ENCODE results near the gene C3orf70. TPM values are rescaled to one million over a fixed set of nuclear protein-coding genes. Genes with fewer than 3 reads are reported as not detected.
"Not testable (repeated sequence)": the region's sequence is repeated elsewhere in the genome, so short reads cannot be mapped to it uniquely, and the experiment has no call there.

C3orf70 gene
- total RNA-seq, 1 donor from 2014 or later: under 0.01 TPM

DNA sequence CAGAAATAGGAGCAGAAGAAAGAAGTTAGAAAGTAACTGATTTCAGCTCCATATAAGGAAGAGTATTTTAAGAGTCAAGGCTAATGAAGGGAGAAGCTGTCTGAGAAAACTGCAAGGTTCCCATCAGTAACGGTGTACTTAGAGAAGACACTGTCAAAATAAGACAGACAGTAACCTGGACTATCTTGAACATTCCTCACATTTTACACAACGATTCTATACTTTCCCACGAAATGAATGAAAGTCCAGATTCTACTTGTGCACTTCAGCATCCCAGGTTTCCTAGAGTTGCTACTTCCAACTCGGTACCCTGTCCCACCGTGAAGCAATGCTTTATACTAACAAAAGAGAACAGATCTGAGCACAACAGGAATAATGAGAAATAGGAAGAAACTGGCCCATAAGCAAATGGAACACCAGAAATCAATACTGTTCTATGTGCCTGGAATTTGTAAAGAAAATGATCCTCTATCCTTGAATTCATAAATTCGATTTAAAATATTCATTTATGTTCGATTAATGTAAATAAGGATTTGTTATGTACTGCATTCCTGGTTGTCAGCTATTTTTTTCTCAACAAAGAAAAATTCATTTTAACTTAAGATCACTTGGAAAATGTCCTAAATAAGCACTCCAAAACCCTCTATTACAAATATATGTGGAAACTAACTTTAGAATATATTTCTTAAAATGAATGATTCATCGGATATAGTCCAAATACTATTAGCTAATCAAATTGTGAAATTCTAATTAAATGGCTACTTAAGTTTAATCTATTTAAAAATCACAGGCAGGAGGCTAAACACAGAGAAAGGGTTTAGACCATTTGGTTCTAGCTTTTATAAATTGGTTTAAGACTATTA is 1.5 kb downstream of the C3orf70 start:
- no peak for DNase-seq (ENCODE audit: low read depth)

DNA sequence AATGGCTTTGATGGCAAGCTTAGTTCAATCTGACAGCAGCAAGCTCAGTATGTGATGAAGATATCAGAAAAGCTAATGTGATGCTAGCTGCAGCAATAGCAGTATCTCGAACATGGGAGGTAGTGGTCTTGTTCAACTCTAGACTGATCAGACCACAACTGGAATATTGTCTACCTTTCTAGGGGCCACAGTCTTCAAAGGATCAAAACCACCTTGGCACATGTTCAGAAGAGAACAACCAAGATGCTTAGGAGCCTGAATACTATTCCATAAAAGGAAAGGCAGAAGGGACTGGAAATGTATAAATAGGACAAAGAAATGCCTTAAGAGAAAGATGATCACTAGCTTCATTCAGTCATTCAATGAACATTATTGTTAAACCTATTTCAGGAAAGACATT is 2.3 kb downstream of the C3orf70 start:
- DNase-seq (ENCODE audit: low read depth): no peak

DNA sequence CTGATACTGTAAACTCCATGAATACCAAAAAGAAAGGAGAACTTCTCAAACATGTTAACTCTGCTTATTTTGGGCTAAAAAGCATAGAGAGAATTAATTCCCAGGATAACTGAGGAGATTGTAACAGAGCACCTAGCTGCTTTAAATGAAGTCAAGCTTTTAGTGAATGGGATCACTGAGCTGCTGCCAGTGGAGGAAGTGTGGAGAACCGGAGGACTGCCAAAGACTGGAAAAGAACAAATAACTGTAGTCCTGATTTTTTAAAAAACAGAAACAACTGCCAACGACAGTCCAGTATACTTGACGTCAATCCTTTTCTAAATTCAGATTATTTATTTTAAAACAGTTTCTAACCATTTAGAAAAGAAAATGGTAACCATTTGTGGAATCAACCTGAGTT is 3.3 kb downstream of the C3orf70 start:
- no peak for DNase-seq (ENCODE audit: low read depth)

DNA sequence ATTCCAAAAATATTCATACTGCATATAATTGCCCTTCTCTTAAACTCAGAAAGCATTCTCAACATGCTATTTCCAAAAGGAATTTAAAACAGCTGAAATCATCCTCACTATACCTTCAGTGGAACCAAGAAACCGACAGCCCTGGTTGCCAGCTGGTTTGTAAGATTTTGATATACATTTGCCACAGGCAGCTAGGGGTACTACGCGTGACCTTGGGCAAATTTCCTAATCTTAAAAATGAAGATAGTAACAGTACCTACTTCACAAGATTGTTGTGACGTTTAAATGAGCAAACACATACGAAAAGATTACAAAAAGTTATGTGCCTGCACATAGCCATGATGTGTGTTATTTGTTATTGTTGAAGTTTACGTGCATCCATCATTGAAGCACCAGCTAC is 7.3 kb downstream of the C3orf70 start:
- no peak for DNase-seq (ENCODE audit: low read depth)

DNA sequence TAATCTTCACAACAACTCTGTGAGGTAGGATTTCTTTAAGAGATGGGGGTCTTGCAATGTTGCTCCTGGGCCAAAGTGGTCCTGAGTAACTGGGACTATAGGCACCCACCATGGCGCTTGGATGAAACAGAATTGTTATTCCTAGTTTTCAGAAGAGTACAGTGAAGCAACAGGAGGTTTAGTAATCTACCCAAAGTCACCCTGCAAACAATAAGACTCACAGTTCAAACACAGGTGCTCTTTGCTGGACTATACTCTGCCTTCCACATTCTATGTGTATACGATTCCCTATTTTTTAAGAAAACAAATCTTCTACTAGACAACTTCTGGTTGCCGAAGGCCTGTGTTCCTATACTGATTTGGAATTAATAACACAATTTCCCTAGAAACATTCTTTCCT is 8.1 kb downstream of the C3orf70 start:
- no peak for DNase-seq (ENCODE audit: low read depth)

DNA sequence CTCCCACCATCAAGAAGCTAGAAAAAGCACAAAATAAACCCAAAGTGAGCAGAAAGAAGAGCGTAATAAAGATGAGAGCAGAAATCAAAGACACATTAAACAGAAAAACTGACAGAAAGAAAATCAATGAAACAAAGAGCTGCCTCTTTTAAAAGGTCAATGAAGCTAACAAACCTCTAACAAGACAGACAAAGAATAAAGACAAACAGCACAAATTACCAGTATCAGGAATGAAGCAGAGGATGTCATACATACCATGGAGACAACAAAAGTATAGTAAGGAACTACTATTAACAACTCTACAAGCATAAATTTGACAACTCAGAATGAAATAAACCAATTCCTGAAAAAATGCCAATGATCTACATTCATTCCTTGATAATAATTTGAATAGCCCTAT is 15.0 kb downstream of the C3orf70 start:
- DNase-seq (ENCODE audit: low read depth): no peak

DNA sequence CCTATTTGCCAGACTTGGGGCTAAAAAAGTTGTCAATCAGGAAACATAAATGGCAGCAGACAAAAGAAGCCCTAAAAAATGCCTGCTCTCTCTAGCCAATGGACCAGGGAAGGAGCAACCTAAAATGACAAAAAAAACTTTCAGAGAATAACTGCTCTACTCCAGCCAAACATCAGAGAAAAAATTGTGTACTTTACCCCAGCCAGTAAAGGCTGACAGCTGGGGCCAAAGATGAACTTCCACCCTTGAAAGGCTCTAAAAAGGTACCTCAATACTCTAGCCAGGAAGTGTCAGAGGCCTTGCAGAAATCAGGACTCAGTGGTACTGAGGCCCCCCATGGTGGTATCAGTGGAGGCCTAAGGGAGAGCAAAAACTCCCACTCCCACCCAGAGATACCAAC is 18.4 kb downstream of the C3orf70 start:
- DNase-seq (ENCODE audit: low read depth): no peak

DNA sequence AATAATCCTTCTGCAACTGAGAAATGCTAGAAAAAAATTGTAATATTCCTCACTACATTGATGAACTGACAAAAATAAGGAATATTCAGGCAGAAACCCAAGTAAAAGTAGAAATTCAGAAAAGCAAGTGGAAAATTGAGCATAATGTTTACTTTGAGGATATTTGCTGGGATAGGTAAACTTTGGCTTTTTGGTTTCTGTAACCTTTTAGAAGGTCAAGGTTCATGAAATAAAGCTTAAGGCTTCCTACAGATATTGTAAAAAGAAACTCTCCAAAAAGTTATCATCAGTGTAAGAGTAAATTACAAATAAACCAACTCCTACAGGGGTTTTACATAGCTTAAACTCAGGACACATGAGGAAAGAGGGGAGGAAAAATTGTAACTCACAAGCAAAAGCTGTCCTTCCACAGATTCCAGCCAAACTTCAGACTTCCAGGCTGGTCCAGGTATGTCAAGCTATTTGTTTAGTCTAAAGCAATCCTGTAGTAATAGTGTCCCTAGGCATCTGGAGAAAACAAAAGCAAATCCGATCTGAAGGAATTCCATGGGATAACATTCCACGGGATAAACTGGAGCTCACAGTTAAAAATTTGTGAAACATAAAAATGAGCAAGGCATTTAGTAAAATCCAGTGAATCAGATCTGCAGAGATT is 21.1 kb downstream of the C3orf70 start:
- DNase-seq (ENCODE audit: low read depth): no peak

DNA sequence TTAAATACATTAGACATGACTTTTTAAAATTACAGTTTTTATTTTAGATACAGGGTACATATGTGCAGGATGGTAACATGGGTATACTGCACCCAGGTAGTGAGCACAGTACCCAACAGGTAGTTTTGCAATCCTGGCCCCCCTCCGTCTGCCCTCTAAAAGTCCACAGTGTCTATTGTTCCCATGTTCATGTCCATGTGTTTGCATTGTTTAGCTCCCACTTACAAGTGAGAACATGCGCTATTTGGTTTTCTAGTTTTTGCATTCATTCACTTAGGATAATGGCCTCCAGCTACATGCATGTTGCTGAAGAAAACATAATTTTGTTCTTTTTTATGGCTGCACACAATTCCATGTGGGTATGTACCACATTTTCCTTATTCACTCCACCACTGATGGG is 23.8 kb downstream of the C3orf70 start:
- no peak for DNase-seq (ENCODE audit: low read depth)

DNA sequence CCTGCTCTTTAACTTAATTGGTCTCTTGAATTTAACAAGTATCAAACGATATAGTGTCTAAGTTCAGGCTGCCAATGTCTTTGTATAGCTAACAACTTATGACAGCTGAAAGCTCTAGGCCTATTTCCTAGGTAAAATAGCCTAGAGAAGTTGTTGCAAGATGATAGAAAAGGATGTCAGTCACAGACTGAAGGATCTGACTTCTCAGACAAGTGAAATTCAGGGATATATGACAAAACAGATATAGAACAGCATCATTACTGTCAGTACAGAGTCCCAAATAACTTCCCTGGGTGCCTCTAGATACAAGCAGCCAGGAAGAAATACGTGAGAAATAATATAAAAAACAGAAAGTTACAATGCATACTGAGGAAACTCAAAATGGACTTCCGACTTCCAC is 26.7 kb downstream of the C3orf70 start:
- DNase-seq (ENCODE audit: low read depth): no peak

DNA sequence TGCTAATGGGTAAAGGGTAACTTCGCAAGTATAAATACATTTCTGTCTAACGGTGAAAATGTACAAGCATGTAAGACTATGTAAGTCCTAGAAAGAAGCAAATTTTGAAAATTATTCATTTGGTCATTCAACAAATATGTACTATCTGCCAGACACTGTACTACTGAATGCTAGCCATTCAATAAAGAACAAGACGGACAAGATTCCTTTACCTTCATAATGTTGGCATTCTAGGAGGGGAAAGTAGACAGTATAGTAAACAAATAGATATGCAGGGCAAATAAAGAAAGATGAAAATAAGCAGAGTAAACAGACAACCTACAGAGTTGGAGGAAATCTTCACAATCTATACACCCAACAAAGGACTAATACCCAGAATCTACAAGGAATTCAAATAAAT is 32.7 kb downstream of the C3orf70 start:
- no peak for DNase-seq (ENCODE audit: low read depth)

DNA sequence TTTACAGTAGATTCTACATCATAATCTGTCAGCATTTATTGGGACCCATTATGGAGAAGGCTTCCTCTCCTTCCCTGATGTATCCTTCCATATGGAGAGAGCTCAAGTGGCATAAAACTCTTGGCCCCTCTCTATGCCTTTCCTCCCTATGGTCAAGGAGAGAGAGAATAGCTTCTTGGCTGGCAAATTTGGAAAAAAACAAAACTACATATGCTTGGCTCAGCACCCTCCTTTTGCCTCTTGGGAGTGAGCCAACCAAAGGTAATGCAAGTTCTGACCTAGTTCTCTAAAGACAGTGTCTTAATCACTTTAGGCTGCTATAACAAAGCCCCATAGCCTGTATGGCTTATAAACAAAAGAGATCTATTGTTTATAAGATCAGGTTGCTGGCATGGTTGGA is 37.5 kb downstream of the C3orf70 start:
- DNase-seq (ENCODE audit: low read depth): no peak

DNA sequence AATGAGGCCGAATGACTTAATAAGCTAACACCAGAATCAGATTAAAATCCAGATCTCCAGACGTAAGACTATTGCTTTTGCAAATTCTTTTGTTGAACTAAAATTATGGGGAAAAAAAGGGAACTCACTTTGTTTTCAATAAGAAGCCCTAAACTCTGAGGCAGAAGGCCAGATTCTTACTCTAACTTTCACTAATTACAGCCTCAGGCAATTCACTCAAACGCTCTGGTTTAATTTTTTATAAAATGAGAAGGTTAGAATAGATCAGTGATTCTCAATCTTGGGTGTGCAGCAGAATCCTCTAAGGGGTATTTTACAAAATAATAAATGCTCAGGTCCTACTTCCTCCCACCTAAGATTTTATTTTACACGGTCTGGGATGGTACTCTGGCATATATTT is 38.1 kb downstream of the C3orf70 start:
- DNase-seq (ENCODE audit: low read depth): peak; percentile 11

DNA sequence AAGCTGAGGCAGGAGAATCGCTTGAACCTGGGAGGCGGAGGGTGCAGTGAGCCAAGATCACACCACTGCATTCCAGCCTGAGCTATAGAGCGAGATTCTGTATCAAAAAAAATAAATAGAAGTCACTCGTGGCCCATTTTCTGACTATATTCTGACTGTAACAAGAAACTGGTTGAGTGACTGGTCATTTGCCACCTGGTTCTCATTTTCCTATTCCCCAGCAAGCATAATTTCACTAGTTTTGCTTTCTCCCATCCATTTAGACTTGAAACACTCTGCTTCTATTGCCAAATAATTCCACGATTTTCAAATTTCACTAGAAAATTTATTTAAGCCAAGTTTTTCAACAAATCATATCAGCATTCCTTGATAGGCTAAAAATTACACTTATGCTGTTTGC is 40.7 kb downstream of the C3orf70 start:
- DNase-seq (ENCODE audit: low read depth): no peak

DNA sequence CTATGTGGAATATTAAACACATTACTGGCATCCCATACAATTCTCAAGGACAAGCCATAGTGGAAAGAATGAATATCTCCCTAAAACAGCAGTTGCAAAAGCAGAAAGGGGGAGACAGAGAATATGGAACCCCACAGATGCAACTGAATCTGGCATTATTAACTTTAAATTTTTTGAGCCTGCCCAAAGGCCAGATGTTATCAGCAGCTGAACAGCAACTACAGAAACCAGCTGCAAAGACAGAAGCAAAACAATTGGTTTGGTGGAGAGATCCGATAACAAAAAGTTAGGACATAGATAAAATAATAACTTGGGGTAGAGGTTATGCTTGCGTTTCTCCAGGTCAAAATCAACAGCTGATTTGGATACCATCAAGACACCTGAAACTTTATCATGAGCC is 43.8 kb downstream of the C3orf70 start:
- not testable (repeated sequence) for DNase-seq (ENCODE audit: low read depth)

DNA sequence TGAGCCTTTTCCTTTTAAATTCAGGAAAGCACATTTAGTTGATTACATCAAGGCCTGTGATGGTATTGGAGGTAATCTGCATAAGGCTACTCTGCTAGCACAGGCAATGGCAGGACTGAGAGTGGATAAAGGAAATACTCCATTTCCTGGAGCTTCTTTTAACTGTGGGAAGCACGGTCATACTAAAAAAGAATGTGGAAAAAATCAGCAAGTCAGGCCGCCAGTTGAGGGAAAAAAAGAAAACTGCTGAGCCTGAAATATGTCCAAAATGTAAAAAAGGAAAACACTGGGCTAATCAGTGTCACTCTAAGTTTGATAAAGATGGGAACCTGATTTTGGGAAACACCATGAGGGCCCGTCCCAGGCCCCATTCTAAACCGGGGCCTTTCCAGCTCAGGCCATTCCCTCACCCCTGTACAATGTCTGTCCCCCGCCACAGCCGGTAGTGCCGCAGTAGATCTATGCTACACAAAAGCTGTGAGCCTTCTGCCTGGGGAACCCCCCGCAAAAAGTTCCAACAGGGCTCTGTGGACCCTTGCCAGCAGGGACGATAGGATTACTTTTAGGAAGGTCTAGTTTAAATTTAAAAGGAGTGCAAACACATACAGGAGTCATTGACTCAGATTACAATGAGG is 46.5 kb downstream of the C3orf70 start:
- DNase-seq (ENCODE audit: low read depth): not testable (repeated sequence)

DNA sequence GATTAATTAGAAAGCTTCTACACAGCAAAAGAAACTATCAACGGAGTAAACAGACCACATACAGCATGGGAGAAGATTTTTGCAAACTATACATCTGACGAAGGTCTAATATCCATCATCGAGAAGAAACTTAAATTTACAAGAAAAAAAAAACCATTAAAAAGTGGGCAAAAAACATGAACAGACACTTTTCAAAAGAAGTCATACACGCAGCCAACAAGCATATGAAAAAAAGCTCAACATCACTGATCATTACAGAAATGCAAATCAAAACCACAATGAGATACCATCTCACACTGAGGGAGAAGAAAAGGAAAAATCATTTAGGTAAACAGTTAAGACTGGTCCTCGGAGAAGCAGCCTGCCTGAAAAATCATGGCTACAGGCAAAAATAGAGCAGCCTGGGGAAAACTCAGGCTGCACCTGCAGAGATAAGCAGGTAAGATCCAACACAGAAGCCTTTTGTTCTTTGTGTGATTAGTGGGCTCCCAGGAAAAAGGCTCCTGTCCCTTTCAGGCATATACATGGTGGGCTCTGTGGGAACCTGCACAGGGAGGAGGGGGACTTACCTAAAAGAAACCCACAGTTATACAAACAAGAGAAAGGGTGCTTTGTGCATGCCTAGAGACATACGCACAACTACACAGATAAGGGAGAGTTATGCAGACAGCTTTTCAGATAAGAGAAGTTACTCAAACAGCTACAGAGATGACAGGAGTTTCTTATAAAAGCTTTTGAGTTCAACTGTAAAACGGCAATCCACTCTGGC is 49.3 kb downstream of the C3orf70 start:
- DNase-seq (ENCODE audit: low read depth): no peak

DNA sequence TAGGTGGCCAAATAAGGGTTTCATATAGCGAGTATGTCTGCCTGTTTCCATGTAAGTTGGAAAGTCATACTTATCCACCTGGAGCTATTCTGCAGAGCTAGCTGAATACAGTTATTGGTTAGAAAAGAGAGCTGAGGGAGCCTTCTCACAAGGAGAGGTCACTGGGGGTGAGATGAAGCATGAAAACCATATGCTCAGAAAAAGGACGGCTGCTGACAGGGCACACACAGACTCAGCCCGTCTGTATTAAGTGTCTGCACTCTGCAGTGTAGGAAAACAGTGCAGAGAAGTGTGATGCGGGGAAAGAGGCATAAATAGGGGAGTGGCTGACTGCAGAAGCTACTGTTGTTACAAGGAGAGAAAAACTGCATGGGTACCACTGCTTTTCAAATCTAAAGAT is 58.2 kb downstream of the C3orf70 start:
- no peak for DNase-seq (ENCODE audit: low read depth)

DNA sequence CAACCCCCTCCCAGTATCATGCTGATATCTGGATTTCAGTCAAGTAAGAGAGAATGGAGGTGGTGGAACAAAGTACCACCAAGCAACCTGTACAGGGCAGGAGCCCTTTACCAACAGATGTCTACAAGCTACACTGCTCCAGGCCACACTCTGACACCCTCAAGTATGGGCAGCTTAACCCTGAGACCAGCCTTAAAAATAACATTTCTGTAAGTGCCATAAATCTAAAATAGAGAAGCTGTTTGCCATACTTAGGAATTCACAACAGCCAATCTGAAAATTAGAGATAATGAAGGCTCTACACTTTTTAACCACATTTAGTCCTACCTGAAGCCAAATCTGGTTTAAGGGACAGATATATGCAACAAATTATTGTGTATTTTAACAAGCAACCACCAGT is 59.7 kb downstream of the C3orf70 start:
- no peak for DNase-seq (ENCODE audit: low read depth)

DNA sequence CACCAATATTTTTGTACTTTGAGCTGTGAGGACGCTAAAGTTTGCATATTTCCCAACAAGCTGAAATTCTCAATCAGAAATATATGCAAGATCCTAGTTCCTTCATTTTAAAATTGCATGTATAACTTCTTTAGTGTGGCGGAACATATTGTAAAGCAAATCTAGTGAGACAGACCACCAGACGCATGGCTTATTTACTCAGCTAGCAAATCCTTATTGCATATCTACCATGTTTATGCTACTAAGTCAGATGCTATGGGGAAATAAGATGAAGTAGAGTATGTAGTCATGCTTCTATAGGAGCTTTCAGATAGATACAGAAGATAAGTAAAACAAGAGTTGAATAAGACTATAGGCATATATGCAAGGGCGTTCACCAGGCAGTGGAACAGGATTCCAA is 62.0 kb downstream of the C3orf70 start:
- no peak for DNase-seq (ENCODE audit: low read depth)

DNA sequence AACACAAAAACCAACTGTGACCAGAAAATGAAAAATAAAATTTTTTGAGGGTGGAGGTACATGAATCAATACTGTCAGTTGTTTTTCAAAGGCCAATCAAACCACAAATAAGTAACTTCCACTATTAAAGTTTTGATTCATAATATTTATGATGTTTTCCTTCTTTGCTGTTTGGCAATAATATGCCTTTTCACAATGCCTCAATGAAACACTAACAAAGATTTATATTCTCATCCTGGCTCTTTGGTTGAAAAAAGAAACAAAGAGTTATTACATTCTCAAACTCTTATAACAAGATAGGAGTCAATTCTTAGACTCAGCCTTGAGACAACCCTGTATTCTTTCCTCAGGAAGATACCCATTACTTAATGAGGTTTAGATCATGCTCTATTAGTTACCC is 63.1 kb downstream of the C3orf70 start:
- no peak for DNase-seq (ENCODE audit: low read depth)

DNA sequence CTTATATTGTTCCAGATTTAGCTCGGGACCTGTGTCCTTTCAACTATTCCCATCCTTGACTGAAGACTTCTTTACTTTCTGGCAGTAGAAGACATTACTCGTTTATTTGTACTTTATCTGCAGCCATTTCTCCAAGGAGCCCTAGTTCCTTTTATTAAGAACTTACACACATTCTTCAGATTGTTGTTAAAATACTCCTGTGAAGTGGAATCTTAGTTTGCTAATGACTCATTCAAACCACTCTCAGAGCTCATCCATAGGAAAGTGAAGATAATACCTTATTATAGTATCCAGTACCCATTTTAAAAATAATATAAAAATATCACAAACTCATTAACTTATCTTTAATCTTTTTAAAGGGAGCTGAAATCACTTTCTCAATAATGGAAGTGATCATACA is 63.5 kb downstream of the C3orf70 start:
- peak; percentile 49 for DNase-seq (ENCODE audit: low read depth)

Data from renal cortical epithelial cell (primary cell).